IMR-90 (cell line): ENCODE data around the gene USP5.

Experiments
- CTCF ChIP-seq: conservative IDR thresholded peaks from 2 replicates; pipeline ENCODE4 v1.5.1; 2012; ENCODE audit warnings: mild to moderate bottlenecking, low read depth, low read length, improper control_type of control experiment
- POLR2A ChIP-seq: IDR thresholded peaks from 2 replicates; pipeline ENCODE4 v1.6.1; 2012; ENCODE audit warnings: mild to moderate bottlenecking, low read depth, low read length

- TF ChIP-seq CTCF (no peak), POLR2A (no peak)
Observed at GRCh38 chr12:6887460-6887859, 35.5 kb downstream of the USP5 start.
